ENCODE measurements around the gene ZNF830. TPM values are rescaled to one million over a fixed set of nuclear protein-coding genes. Genes with fewer than 3 reads are reported as not detected.

ZNF830 gene
- total RNA-seq, 1 experiment from 2014 or later = 19.2 TPM

DNA sequence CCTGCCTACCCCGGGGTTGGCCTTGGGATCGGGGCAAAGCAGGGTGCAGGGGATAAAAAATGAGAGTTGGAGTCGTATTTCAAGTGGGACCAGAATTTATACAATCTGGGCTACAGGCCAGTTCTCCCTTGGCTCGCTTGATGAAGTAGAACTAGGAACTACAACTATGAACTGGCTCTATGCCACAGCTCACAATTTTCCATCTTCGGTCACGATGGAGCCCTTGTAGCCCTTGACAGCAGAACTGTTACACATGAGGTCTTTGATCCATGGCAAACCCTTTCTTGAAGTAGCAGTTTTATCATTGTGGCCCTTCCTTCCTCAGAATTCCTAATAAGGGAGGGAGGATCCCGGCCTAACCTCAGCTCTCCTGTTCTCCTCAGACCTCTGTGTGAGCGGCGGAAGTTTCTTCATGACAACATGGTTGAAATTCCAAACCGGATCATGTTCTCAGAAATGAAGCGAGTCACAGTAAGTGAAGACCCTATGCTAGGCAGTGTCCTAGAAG lies 36.1 kb downstream of the ZNF830 start:
- no peak overlapping the region for H2AFZ ChIP-seq (ENCODE audit: low read length)
- H3K27me3 ChIP-seq (ENCODE audit: insufficient read depth, low read length) = no peaks in the 10 kb centered on the region
- H2BK120ac ChIP-seq (ENCODE audit: low read depth, low read length, poor library complexity, severe bottlenecking) = no peak overlapping the region
- no peak overlapping the region for H2BK12ac ChIP-seq (ENCODE audit: insufficient read length, low read depth, low read length)
- H3K56ac ChIP-seq (ENCODE audit: insufficient read length, low read depth, low read length) = no peak overlapping the region
- H3K27ac ChIP-seq (ENCODE audit: insufficient read length, low read depth, low read length) = no peak overlapping the region
- H4K8ac ChIP-seq (replicated peaks; ENCODE audit: insufficient read length, low read depth, low read length) = no peak overlapping the region
- no peaks in the 10 kb centered on the region for H3K9me3 ChIP-seq (ENCODE audit: control insufficient read depth, low read depth, low read length)
- H3K23ac ChIP-seq (ENCODE audit: insufficient read length, low read depth, low read length) = no peak overlapping the region
- Mint-ChIP-seq H3K9me3 (no peaks in the 10 kb centered on the region), H3K4me3 (no peak overlapping the region), H3K36me3 (ENCODE audit: insufficient read depth in 1 of 3, low read depth in 3 of 3) (peaks cover 30 to 100% (median 95%) of the 10 kb centered on the region in 3 experiments), H3K27ac (peak overlapping the region in 1 of 3 experiments; percentile 5; a peak in 1 of 7 replicates), H3K4me1 (no peaks in the 10 kb centered on the region), H3K27me3 (ENCODE audit: low read depth) (no peaks in the 10 kb centered on the region)
- H3K4ac ChIP-seq (ENCODE audit: low read depth, low read length) = no peak overlapping the region
- no peak overlapping the region for H3K9ac ChIP-seq (ENCODE audit: extremely low read depth, insufficient read length, low read length)
- no peak overlapping the region for H4K5ac ChIP-seq (ENCODE audit: insufficient read length, low read depth, low read length)
- no peak overlapping the region for H2AK5ac ChIP-seq (ENCODE audit: insufficient read length, low read length)
- no peaks in the 10 kb centered on the region for H3K79me1 ChIP-seq (ENCODE audit: insufficient read depth, low read depth, low read length, poor library complexity, severe bottlenecking)
- H3K4me2 ChIP-seq (ENCODE audit: insufficient read depth, insufficient read length, low read length) = no peak overlapping the region
- no peaks in the 10 kb centered on the region for H3K79me2 ChIP-seq (ENCODE audit: insufficient read depth, low read length)
- no peak overlapping the region for H2BK5ac ChIP-seq (ENCODE audit: insufficient read length, low read length)
- no peaks in the 10 kb centered on the region for H3K23me2 ChIP-seq (ENCODE audit: insufficient read length, low read depth, low read length, poor library complexity, severe bottlenecking)
- H4K20me1 ChIP-seq (ENCODE audit: control insufficient read depth, insufficient read depth, insufficient read length) = no peaks in the 10 kb centered on the region
- H4K91ac ChIP-seq (ENCODE audit: insufficient read length, low read depth, low read length) = no peak overlapping the region
- H2BK20ac ChIP-seq (ENCODE audit: low read depth, low read length, poor library complexity, severe bottlenecking) = no peak overlapping the region
- no peak overlapping the region for H3T11ph ChIP-seq (ENCODE audit: low read length)
- TF ChIP-seq, protein P1, sequence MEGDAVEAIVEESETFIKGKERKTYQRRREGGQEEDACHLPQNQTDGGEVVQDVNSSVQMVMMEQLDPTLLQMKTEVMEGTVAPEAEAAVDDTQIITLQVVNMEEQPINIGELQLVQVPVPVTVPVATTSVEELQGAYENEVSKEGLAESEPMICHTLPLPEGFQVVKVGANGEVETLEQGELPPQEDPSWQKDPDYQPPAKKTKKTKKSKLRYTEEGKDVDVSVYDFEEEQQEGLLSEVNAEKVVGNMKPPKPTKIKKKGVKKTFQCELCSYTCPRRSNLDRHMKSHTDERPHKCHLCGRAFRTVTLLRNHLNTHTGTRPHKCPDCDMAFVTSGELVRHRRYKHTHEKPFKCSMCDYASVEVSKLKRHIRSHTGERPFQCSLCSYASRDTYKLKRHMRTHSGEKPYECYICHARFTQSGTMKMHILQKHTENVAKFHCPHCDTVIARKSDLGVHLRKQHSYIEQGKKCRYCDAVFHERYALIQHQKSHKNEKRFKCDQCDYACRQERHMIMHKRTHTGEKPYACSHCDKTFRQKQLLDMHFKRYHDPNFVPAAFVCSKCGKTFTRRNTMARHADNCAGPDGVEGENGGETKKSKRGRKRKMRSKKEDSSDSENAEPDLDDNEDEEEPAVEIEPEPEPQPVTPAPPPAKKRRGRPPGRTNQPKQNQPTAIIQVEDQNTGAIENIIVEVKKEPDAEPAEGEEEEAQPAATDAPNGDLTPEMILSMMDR (conservative IDR thresholded peaks at IDR 0.05) = no peak
- H3K4me1 ChIP-seq (ENCODE audit: insufficient read depth, low read length) = no peaks in the 10 kb centered on the region
- H2BK15ac ChIP-seq (ENCODE audit: low read depth, low read length) = no peak overlapping the region
- no CpG with 5 or more reads among the region's 11 CpGs for WGBS (ENCODE audit: extremely low coverage, insufficient read length, low lambda C conversion rate)
- no peak for DNase-seq
- H3K14ac ChIP-seq (ENCODE audit: insufficient read depth, low read length) = no peak overlapping the region
- H3K18ac ChIP-seq (ENCODE audit: insufficient read length, low read depth, low read length) = no peak overlapping the region
